HG03575 (cell line): ENCODE results near the gene CCNE1.

Experiments used
- ATAC-seq: cut with Tn5 transposase; IDR thresholded peaks from one replicate; pipeline ENCODE4 v1.9.1; 2021; ENCODE audit not compliant: unreplicated experiment, insufficient number of reproducible peaks, low FRiP score; ENCODE audit errors: extremely low read depth

CCNE1 gene

DNA sequence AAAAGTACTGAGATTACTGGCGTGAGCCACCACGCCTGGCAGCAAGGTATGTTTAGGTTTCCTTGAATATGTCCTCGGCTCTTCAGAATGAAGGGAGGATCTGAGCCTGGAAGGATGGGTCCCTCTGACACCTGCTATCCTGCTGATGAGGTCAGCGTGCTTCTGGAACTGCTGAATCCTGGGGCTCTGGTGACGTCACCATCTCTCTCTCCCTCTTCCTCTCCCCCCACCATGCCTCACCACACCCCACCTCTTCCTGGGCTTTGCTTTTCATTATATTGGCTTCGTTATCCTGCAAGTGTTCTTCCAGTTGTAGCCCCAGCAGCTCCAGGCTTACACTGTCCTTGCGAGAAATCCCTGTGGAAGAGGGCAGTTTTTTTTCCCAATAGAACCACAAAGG, 49.8 kb downstream of the CCNE1 start:
- ATAC-seq = no peak

DNA sequence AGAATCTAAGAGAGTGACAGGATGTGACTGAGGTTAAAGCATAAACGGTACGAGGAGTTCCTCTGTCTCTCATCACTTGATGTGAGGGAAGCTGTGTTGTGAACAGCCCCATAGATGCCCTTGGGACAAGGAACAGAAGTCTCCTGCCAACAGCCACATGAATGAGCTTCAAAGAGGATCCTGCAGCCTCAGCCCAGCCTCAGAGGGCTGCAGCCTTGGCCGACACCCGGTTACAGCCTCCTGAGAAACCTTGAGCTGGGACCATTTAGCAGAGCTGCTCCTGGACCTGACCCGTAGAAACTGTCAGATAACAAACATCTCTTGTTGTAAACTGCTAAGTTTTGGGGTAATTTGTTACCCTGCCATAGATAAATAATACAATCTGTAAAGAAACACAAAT, 54.2 kb downstream of the CCNE1 start:
- ATAC-seq = no peak

DNA sequence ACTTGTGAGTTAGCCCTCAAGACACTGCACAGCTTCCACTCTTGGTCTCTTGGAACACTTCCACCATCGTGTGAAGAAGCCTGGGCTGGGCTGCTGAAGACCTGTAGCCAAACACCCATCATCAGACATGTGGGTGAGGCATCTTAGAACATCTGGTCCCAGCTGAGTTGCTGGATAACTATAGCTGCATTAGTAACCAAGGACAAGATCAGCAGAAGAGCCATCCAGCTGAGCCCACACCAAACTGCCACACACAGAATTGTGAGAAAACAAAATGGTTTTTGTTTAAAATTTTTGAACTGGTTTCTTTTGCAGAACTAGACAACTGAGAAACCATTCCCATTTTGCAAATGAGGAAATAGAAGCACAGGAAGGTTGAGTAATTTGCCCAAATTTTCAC, 56.2 kb downstream of the CCNE1 start:
- no peak for ATAC-seq

DNA sequence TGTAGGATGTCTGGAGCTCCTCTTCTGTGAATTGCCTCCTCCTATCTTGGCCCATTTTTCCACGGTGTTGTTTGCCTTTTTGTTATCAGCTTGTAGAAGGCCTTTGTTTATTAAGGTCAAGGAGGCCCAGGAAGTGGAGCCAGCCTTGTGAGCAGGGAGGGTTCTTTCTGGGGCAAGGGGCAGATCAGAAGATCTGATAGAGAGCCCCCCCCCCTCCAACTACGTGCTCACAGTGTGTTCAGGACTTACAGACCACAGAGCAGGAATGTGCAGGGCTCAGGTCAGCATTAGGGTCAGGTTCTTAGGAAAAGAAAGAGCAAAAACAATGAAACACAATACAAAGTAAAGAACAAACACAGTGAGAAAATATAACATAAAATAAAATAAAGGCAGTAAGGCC, 59.4 kb downstream of the CCNE1 start:
- no peak for ATAC-seq

DNA sequence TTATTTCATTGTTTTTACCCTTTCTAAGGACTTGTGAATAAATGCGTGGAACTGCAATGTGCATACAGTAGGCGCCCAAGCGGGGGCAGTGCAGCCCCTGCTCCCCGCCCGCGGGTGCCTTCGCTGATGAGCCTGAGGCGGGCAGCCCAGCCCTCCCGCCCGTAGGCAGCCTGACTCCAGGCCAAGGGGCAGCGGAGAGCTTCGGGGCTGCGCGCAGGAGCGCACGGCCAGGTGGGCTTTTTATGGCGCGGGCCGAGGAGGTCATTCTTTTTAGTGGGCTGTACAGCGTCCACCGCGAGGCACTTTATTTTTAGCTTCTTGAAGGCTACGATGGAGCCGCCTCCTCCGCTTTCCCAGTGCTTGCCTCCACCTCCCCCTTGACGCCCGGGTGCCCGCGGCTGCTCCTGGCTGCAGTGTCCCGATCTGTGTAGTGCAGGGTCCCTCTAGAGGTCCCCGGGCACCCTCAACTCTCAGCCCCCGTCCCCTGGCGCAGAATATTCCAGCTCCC, 60.5 kb downstream of the CCNE1 start:
- ATAC-seq = no peak

DNA sequence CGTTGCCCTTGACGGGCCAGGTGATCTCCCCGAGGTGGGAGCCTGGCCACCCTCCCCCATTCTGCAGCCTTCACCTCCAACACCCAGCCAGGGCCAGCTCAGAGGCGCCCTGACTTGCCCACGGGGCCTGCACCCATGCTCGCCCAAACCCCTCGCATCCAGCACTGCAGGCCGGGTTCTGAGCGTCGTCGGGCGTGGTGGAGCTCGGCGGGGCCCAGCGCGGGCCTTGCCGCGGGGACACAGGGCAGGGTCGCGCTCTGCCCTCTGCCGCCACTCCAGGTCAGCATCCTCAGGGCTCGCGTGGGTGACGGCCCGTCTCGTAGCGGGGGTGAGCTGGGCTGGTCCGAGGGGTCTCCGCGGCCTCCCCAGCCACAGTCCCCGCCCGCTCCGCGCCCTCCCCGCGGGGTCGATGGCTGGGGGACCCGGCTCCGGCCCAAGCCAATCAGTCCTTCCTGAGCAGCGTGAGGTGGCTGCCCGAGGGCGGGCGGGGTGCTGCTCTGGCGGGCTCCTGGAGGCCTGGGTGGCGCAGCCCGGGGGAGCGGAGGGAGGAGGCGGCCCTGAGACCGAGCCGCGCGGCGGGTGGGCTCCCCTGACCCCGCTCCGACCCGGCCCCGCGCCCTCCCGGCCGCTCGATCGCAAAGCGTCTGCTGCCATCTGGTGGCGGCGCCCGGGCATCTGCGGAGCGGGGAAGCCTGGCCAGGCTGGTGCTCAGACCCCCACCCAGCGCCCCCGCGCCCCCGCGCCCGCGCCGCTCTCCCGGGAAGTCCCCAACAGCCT, 61.4 kb downstream of the CCNE1 start:
- ATAC-seq = no peak
